Activated CD8-positive, alpha-beta memory T cell treated with anti-CD3 and anti-CD28 coated beads, Interleukin-2, amount 50 U/mL, for 1 hour (primary cell): ENCODE results near the gene XAB2.
"Not testable (repeated sequence)": the region's sequence is repeated elsewhere in the genome, so short reads cannot be mapped to it uniquely, and the experiment has no call there.

ENCODE experiments used
- DNase-seq: peaks from one replicate; pipeline ENCODE4 v3.0.0-alpha.2; 2020; ENCODE audit errors: extremely low read depth

The XAB2 gene

DNA sequence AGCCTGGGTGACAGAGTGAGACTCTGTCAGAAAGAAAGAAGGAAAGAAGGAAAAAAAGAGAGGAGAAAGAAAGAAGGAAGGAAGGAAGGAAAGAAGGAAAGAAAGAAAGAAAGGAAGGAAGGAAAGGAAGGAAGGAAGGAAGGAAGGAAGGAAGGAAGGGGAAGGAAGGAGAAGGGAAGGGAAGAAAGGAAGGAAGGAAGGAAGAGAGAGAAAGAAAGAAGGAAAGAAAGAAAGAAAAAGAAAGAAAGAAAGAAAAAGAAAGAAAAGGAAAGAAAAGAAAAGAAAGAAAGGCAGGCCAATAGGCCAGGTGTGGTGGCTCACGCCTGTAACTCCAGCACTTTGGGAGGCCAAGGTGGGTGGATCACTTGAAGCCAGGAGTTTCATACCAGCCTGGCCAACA is 51.9 kb downstream of the XAB2 start:
- DNase-seq: not testable (repeated sequence)

DNA sequence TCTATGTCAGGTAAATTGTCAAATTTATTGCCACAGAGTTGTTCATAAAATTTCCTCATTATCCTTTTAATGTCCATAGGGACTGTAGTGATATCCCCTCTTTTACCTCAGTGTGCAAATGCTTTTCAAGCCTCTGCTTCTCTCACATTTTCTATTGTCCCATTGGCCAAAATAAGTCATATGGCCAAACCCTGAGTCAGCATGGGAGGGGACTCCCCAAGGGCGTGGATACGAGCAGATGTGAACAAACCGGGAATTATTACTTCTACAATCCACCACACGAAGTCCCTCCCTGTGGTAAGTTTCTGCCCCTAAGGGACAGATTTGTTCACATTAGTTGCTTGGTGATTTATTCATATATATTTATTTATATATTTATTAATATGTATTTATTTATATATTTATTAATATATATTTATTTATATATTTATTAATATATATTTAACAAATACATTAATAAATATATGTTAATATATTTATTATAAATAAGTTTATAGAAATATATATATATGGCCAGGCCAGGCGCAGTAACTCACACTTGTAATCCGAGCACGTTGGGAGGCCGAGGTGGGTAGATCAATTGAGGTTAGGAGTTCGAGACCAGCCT is 53.8 kb downstream of the XAB2 start:
- DNase-seq: no peak

DNA sequence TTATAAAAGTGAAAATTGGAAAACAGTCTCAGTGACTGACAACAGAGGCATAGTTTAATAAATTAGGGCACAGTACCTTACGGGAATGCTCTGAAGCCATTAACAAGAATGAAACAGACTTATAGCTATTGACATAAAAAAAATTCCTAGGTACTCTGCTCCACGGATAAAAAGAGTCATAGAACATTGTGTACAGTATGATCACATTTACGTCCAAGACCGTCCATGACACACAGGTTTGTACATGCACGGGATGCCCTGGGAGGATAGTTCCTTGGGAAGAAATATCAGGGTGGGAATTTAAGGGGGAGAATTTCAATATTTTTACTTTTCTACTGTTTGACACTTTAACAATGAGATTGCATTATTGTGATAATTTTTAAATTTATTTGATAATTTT is 58.6 kb downstream of the XAB2 start:
- DNase-seq: no peak
